Measurements from ENCODE around the gene PATL1.

DNA sequence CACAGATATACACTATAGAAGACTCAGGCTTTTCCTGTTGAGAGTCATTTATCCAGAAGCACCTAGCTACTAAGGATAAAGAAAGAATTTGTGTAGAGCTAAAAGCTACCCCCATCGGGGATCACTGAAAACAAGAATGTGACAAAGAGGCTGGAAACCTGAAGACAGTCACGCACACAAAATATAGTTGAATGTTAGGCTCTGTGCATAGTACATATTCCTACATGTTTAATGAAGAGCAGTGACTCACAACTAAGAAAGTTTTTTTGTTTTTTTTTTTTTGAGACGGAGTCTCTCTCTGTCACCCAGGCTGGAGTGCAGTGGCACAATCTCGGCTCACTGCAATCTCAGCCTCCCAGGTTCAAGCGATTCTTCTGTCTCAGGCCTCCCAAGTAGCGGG is 36.5 kb upstream of the PATL1 start:
- TF ChIP-seq, protein P1, sequence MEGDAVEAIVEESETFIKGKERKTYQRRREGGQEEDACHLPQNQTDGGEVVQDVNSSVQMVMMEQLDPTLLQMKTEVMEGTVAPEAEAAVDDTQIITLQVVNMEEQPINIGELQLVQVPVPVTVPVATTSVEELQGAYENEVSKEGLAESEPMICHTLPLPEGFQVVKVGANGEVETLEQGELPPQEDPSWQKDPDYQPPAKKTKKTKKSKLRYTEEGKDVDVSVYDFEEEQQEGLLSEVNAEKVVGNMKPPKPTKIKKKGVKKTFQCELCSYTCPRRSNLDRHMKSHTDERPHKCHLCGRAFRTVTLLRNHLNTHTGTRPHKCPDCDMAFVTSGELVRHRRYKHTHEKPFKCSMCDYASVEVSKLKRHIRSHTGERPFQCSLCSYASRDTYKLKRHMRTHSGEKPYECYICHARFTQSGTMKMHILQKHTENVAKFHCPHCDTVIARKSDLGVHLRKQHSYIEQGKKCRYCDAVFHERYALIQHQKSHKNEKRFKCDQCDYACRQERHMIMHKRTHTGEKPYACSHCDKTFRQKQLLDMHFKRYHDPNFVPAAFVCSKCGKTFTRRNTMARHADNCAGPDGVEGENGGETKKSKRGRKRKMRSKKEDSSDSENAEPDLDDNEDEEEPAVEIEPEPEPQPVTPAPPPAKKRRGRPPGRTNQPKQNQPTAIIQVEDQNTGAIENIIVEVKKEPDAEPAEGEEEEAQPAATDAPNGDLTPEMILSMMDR (IDR thresholded peaks at IDR 0.05): no peak
- no peak for TF ChIP-seq POLR2A (IDR thresholded peaks at IDR 0.05)

Data from uterus (tissue), 2 donors.